Measurements from ENCODE around the gene FAM78A. TPM values are rescaled to one million over a fixed set of nuclear protein-coding genes. Genes with fewer than 3 reads are reported as not detected.

Gene FAM78A
- total and polyA plus RNA-seq, 8 donors, result 0.85 to 3.5 (median 1.6) TPM; not detected in 1

GRCh38 chr9:131220485-131220884, 55.8 kb downstream of the FAM78A start:
- DNase-seq, result no peak
- 82 to 90% (median 85%) methylated on average over 2 of the region's 2 CpGs for WGBS, 5 donors
- TF ChIP-seq POLR2A (IDR thresholded peaks at IDR 0.05) (no peak), EP300 (IDR thresholded peaks at IDR 0.05) (no peak), POLR2AphosphoS5 (IDR thresholded peaks at IDR 0.05) (no peak), CTCF (IDR thresholded peaks at IDR 0.05) (no peak)
- Histone ChIP-seq H3K4me3 (no peak overlapping the region), H3K4me1 (peaks cover 0 to 5% (median 0%) of the 10 kb centered on the region in 4 donors), H3K27me3 (no peaks in the 10 kb centered on the region), H3K36me3 (peaks cover 11 to 81% (median 74%) of the 10 kb centered on the region in 4 donors), H3K27ac (no peak overlapping the region), H3K9me3 (no peaks in the 10 kb centered on the region)
- intact Hi-C loops (cut with DNase I; ENCODE audit: low total_unique reads), result no loop called here

- Histone ChIP-seq H3K27me3 (no peaks in the 10 kb centered on the region), H3K27ac (no peak overlapping the region), H3K4me1 (peaks cover 0 to 12% (median 0%) of the 10 kb centered on the region in 4 donors), H3K36me3 (peaks cover 5 to 75% (median 69%) of the 10 kb centered on the region in 4 donors), H3K4me3 (no peak overlapping the region), H3K9me3 (no peaks in the 10 kb centered on the region)
- TF ChIP-seq POLR2A (IDR thresholded peaks at IDR 0.05), result no peak
- 75 to 84% (median 79%) methylated on average over 5 of the region's 5 CpGs for WGBS, 5 donors
- intact Hi-C loops (cut with DNase I; ENCODE audit: low total_unique reads), result no loop called here
- no peak for DNase-seq
These were observed 57.9 kb downstream of the FAM78A start for GRCh38 chr9:131218370-131218769.

- no peak overlapping the region for H3K4me3 ChIP-seq
- peak in 1 of 2 donors; percentile 10 for DNase-seq
- H3K9me3 ChIP-seq, result peaks cover 0 to under 1% (median 0%) of the 10 kb centered on the region in 4 donors
- intact Hi-C loops (cut with DNase I; ENCODE audit: low total_unique reads), result no loop called here
- H3K36me3 ChIP-seq, result peaks cover 5 to 74% (median 63%) of the 10 kb centered on the region in 4 donors
- no peak for TF ChIP-seq POLR2AphosphoS5 (IDR thresholded peaks at IDR 0.05)
- no peak for TF ChIP-seq POLR2A (IDR thresholded peaks at IDR 0.05)
- TF ChIP-seq EP300 (IDR thresholded peaks at IDR 0.05), result no peak
- no peak for TF ChIP-seq CTCF (IDR thresholded peaks at IDR 0.05)
- no peaks in the 10 kb centered on the region for H3K27me3 ChIP-seq
- H3K4me1 ChIP-seq, result peaks cover 0 to 12% (median 0%) of the 10 kb centered on the region in 4 donors
- no peak overlapping the region for H3K27ac ChIP-seq
- 72 to 82% (median 77%) methylated on average over 6 of the region's 6 CpGs for WGBS, 5 donors
These were observed 58.8 kb downstream of the FAM78A start for GRCh38 chr9:131217331-131218031.

- no peak overlapping the region for H3K27ac ChIP-seq
- intact Hi-C loops (cut with DNase I; ENCODE audit: low total_unique reads), result no loop called here
- no peaks in the 10 kb centered on the region for H3K27me3 ChIP-seq
- whole genome bisulfite sequencing, 5 donors, result 75 to 87% (median 80%) methylated on average over 4 of the region's 4 CpGs
- H3K36me3 ChIP-seq, result peaks cover 5 to 76% (median 66%) of the 10 kb centered on the region in 4 donors
- peaks cover 0 to 7% (median 5%) of the 10 kb centered on the region in 4 donors for H3K9me3 ChIP-seq
- no peak for DNase-seq
- TF ChIP-seq POLR2A (IDR thresholded peaks at IDR 0.05) (no peak), CTCF (IDR thresholded peaks at IDR 0.05) (no peak), POLR2AphosphoS5 (IDR thresholded peaks at IDR 0.05) (no peak), EP300 (IDR thresholded peaks at IDR 0.05) (no peak)
- H3K4me1 ChIP-seq, result peaks cover 0 to 12% (median 0%) of the 10 kb centered on the region in 4 donors
- no peak overlapping the region for H3K4me3 ChIP-seq
These were observed 59.5 kb downstream of the FAM78A start for GRCh38 chr9:131216806-131217205.

- Histone ChIP-seq H3K4me1 (peaks cover 0 to 12% (median 0%) of the 10 kb centered on the region in 4 donors), H3K4me3 (no peak overlapping the region), H3K27me3 (no peaks in the 10 kb centered on the region), H3K9me3 (peaks cover 0 to 15% (median 9%) of the 10 kb centered on the region in 4 donors), H3K27ac (no peak overlapping the region), H3K36me3 (peaks cover 5 to 83% (median 72%) of the 10 kb centered on the region in 4 donors)
- no peak for TF ChIP-seq POLR2AphosphoS5 (IDR thresholded peaks at IDR 0.05)
- no peak for TF ChIP-seq EP300 (IDR thresholded peaks at IDR 0.05)
- no peak for TF ChIP-seq CTCF (IDR thresholded peaks at IDR 0.05)
- TF ChIP-seq POLR2A (IDR thresholded peaks at IDR 0.05), result no peak
- intact Hi-C loops (cut with DNase I; ENCODE audit: low total_unique reads), result no loop called here
- no peak for DNase-seq
- 60 to 86% (median 80%) methylated on average over 4 of the region's 4 CpGs for WGBS, 5 donors
These were observed 61.4 kb downstream of the FAM78A start for GRCh38 chr9:131214876-131215275.
